H9 (cell line): ENCODE data around the gene TRAPPC2L. TPM values are rescaled to one million over a fixed set of nuclear protein-coding genes. Genes with fewer than 3 reads are reported as not detected.

ENCODE experiments used
- DNase-seq: peaks from one replicate; pipeline ENCODE4 v3.0.0-alpha.2; 2017
- H2AFZ ChIP-seq: one replicate; pipeline ENCODE4 v1.6.1; 2013; ENCODE audit warnings: mild to moderate bottlenecking, low read length, control low read depth, moderate library complexity
- H2AK5ac ChIP-seq: 2 replicates; pipeline ENCODE4 v1.6.1; 2013; ENCODE audit warnings: low read length, control low read depth, mixed read lengths; ENCODE audit not compliant: insufficient read length
- H2BK120ac ChIP-seq: one replicate; pipeline ENCODE4 v1.6.1; 2013; ENCODE audit warnings: low read depth, mild to moderate bottlenecking, low read length, control low read depth, inconsistent platforms; ENCODE audit not compliant: poor library complexity, severe bottlenecking
- H2BK12ac ChIP-seq: 2 replicates; pipeline ENCODE4 v1.6.1; 2013; ENCODE audit warnings: low read length, control low read depth, mixed read lengths, low read depth; ENCODE audit not compliant: insufficient read length
- H2BK15ac ChIP-seq: 2 replicates; pipeline ENCODE4 v1.6.1; 2013; ENCODE audit warnings: low read depth, low read length, control low read depth
- H2BK20ac ChIP-seq: one replicate; pipeline ENCODE4 v1.6.1; 2013; ENCODE audit warnings: low read depth, mild to moderate bottlenecking, low read length, control low read depth, inconsistent platforms; ENCODE audit not compliant: poor library complexity, severe bottlenecking
- H2BK5ac ChIP-seq: 2 replicates; pipeline ENCODE4 v1.6.1; 2013; ENCODE audit warnings: low read length, control low read depth, mixed read lengths; ENCODE audit not compliant: insufficient read length
- H3K14ac ChIP-seq: 2 replicates; pipeline ENCODE4 v1.6.1; 2013; ENCODE audit warnings: low read length, control low read depth; ENCODE audit not compliant: insufficient read depth
- H3K18ac ChIP-seq: 2 replicates; pipeline ENCODE4 v1.6.1; 2013; ENCODE audit warnings: low read depth, mild to moderate bottlenecking, mixed read lengths, low read length, control low read depth; ENCODE audit not compliant: insufficient read length
- H3K23ac ChIP-seq: 2 replicates; pipeline ENCODE4 v1.6.1; 2013; ENCODE audit warnings: low read length, control low read depth, mixed read lengths, low read depth; ENCODE audit not compliant: insufficient read length
- H3K23me2 ChIP-seq: 2 replicates; pipeline ENCODE4 v1.6.1; 2013; ENCODE audit warnings: low read depth, mild to moderate bottlenecking, mixed read lengths, low read length, control low read depth; ENCODE audit not compliant: insufficient read length, poor library complexity, severe bottlenecking
- H3K27ac ChIP-seq: 2 replicates; pipeline ENCODE4 v1.5.1; 2013; ENCODE audit warnings: low read length, control low read depth, mixed read lengths, low read depth; ENCODE audit not compliant: insufficient read length
- H3K27me3 ChIP-seq: 2 replicates; pipeline ENCODE4 v1.6.1; 2013; ENCODE audit warnings: low read length, control low read depth, inconsistent platforms; ENCODE audit not compliant: insufficient read depth
- H3K4ac ChIP-seq: 2 replicates; pipeline ENCODE4 v1.6.1; 2013; ENCODE audit warnings: low read depth, mild to moderate bottlenecking, control low read depth, inconsistent platforms, low read length, moderate library complexity
- H3K4me1 ChIP-seq: 2 replicates; pipeline ENCODE4 v1.6.1; 2013; ENCODE audit warnings: low read length, control low read depth, inconsistent platforms; ENCODE audit not compliant: insufficient read depth
- H3K4me2 ChIP-seq: 2 replicates; pipeline ENCODE4 v1.6.1; 2013; ENCODE audit warnings: low read length, control low read depth, mixed read lengths; ENCODE audit not compliant: insufficient read length, insufficient read depth
- H3K56ac ChIP-seq: 2 replicates; pipeline ENCODE4 v1.6.1; 2013; ENCODE audit warnings: low read depth, mild to moderate bottlenecking, mixed read lengths, low read length, control low read depth; ENCODE audit not compliant: insufficient read length
- H3K79me1 ChIP-seq: 2 replicates; pipeline ENCODE4 v1.6.1; 2013; ENCODE audit warnings: low read depth, mild to moderate bottlenecking, moderate library complexity, low read length, control low read depth, inconsistent platforms; ENCODE audit not compliant: insufficient read depth, poor library complexity, severe bottlenecking
- H3K79me2 ChIP-seq: 2 replicates; pipeline ENCODE4 v1.6.1; 2013; ENCODE audit warnings: low read length, control low read depth, inconsistent platforms; ENCODE audit not compliant: insufficient read depth
- H3K9ac ChIP-seq: 2 replicates; pipeline ENCODE4 v1.6.1; 2013; ENCODE audit warnings: low read length, control low read depth, mixed read lengths; ENCODE audit not compliant: insufficient read length; ENCODE audit errors: extremely low read depth
- H3K9me3 ChIP-seq: one replicate; pipeline ENCODE4 v1.6.1; 2013; ENCODE audit warnings: low read depth, low read length, inconsistent platforms; ENCODE audit not compliant: control insufficient read depth
- H3T11ph ChIP-seq: one replicate; pipeline ENCODE4 v1.6.1; 2013; ENCODE audit warnings: mild to moderate bottlenecking, low read length, control low read depth, inconsistent platforms
- H4K20me1 ChIP-seq: one replicate; pipeline ENCODE4 v1.6.1; 2013; ENCODE audit not compliant: control insufficient read depth, insufficient read length, insufficient read depth
- H4K5ac ChIP-seq: 2 replicates; pipeline ENCODE4 v1.6.1; 2013; ENCODE audit warnings: low read depth, mild to moderate bottlenecking, mixed read lengths, low read length, control low read depth; ENCODE audit not compliant: insufficient read length
- H4K8ac ChIP-seq: replicated peaks from 2 replicates; pipeline ENCODE4 v1.6.1; 2013; ENCODE audit warnings: low read length, control low read depth, mixed read lengths, low read depth; ENCODE audit not compliant: insufficient read length
- H4K91ac ChIP-seq: 2 replicates; pipeline ENCODE4 v1.6.1; 2013; ENCODE audit warnings: low read depth, mild to moderate bottlenecking, moderate library complexity, mixed read lengths, low read length, control low read depth; ENCODE audit not compliant: insufficient read length
- H3K27ac Mint-ChIP-seq, 3 experiments: 2 replicates in 2 of 3; 3 replicates in 1 of 3; pipeline ENCODE4 v1.8.0; 2020 to 2021; ENCODE audit warnings: mixed read lengths in 3 of 3, mild to moderate bottlenecking in 1 of 3, moderate library complexity in 1 of 3
- H3K27me3 Mint-ChIP-seq: 2 replicates; pipeline ENCODE4 v1.8.0; 2021; ENCODE audit warnings: low read depth, mild to moderate bottlenecking, moderate library complexity, mixed read lengths
- H3K36me3 Mint-ChIP-seq, 3 experiments: 2 replicates in 2 of 3; 3 replicates in 1 of 3; pipeline ENCODE4 v1.8.0; 2020 to 2021; ENCODE audit warnings: low read depth in 3 of 3, mixed read lengths in 3 of 3; ENCODE audit not compliant: insufficient read depth in 1 of 3
- H3K4me1 Mint-ChIP-seq, 2 experiments: 2 replicates each; pipeline ENCODE4 v1.8.0; 2020; ENCODE audit warnings: mixed read lengths in 2 of 2
- H3K4me3 Mint-ChIP-seq, 2 experiments: 2 replicates in 1 of 2; 3 replicates in 1 of 2; pipeline ENCODE4 v1.8.0; 2020 to 2021; ENCODE audit warnings: mild to moderate bottlenecking in 2 of 2, mixed read lengths in 2 of 2, moderate library complexity in 1 of 2
- H3K9me3 Mint-ChIP-seq, 2 experiments: 2 replicates in 1 of 2; 3 replicates in 1 of 2; pipeline ENCODE4 v1.8.0; 2020; ENCODE audit warnings: mild to moderate bottlenecking in 2 of 2, mixed read lengths in 2 of 2, moderate library complexity in 1 of 2
- CTCF ChIP-seq: fragments of 200-600 bp; sonication (generic); conservative IDR thresholded peaks from 3 replicates; pipeline ENCODE4 v1.8.0; 2021; ENCODE audit warnings: antibody characterized with exemption, mild to moderate bottlenecking
- WGBS: extraction: QIAGEN DNeasy Blood & Tissue Kit; methylation state at CpG from one replicate; pipeline ENCODE4 v1.1.7; 2013; ENCODE audit warnings: missing lambda C conversion rate, low lambda C conversion rate, mixed read lengths; ENCODE audit not compliant: insufficient read length; ENCODE audit errors: extremely low coverage; 5-methylcytosine and 5-hydroxymethylcytosine counted together
- total RNA-seq: library from RNA; stranded (reverse); gene quantifications from 2 replicates; pipeline ENCODE4 v1.2.1, GENCODE V29; 2021

The TRAPPC2L gene
- total RNA-seq, 1 experiment from 2014 or later = 90.3 TPM

DNA sequence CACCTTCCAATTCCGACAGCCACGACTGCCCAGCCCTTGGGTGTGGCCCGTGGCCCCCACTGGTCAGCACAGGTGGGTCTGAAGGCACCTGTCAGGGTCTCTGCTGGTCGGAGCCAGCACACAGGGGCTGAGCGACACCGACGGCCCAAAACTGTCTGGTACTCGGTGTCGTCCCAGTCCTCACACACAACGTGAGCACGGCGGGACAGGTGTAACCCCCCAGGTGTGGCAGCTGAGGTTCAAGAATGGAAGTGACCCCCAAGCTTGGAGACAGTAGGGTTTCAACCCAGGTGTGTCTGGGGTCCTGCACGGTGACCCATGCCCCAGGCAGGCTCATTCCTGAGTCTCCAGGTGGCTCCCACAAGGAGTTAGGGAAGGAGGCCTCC, 1.2 kb upstream of the TRAPPC2L start:
- peak overlapping the region; percentile 73 for H3K4me2 ChIP-seq
- H2AK5ac ChIP-seq = no peak overlapping the region
- no peak overlapping the region for H2BK20ac ChIP-seq
- DNase-seq = no peak
- H3K23me2 ChIP-seq = peaks cover 8% of the 10 kb centered on the region
- H4K91ac ChIP-seq = no peak overlapping the region
- no peaks in the 10 kb centered on the region for H3K79me1 ChIP-seq
- H2BK15ac ChIP-seq = no peak overlapping the region
- no peak overlapping the region for H3K56ac ChIP-seq
- Mint-ChIP-seq H3K4me3 (peak overlapping the region; percentile 73 to 85), H3K4me1 (peaks cover 9 to 18% of the 10 kb centered on the region in 2 experiments), H3K27ac (no peak overlapping the region), H3K36me3 (peaks cover 20 to 43% (median 28%) of the 10 kb centered on the region in 3 experiments), H3K27me3 (no peaks in the 10 kb centered on the region), H3K9me3 (peaks cover 0 to 6% of the 10 kb centered on the region in 2 experiments; a peak in 2 of 5 replicates)
- no peak overlapping the region for H3K4ac ChIP-seq
- no peaks in the 10 kb centered on the region for H3K4me1 ChIP-seq
- no peak overlapping the region for H2BK12ac ChIP-seq
- no CpG with 5 or more reads among the region's 13 CpGs for WGBS
- H4K20me1 ChIP-seq = no peaks in the 10 kb centered on the region
- H2BK120ac ChIP-seq = no peak overlapping the region
- no peak overlapping the region for H3K9ac ChIP-seq
- H3K23ac ChIP-seq = no peak overlapping the region
- no peak overlapping the region for H3K18ac ChIP-seq
- no peaks in the 10 kb centered on the region for H3K27me3 ChIP-seq
- no peak overlapping the region for H2BK5ac ChIP-seq
- no peak overlapping the region; the same call in 1 of the 2 replicates for H3K14ac ChIP-seq
- H3K79me2 ChIP-seq = no peaks in the 10 kb centered on the region
- no peak overlapping the region for H3K27ac ChIP-seq
- H4K8ac ChIP-seq = no peak overlapping the region
- no peak overlapping the region for H2AFZ ChIP-seq
- no peak overlapping the region for H3T11ph ChIP-seq
- H4K5ac ChIP-seq = no peak overlapping the region
- H3K9me3 ChIP-seq = no peaks in the 10 kb centered on the region
- no peak for TF ChIP-seq CTCF
